ENCODE measurements around the gene ZNF841. TPM values are rescaled to one million over a fixed set of nuclear protein-coding genes. Genes with fewer than 3 reads are reported as not detected.

ZNF841 gene
- total and polyA plus RNA-seq, 2 of the 13 experiments (the other 11 are each of a cell fraction or from before 2014, with no cell fraction given), result 6.2 to 14.2 TPM

- TF ChIP-seq, protein P1, sequence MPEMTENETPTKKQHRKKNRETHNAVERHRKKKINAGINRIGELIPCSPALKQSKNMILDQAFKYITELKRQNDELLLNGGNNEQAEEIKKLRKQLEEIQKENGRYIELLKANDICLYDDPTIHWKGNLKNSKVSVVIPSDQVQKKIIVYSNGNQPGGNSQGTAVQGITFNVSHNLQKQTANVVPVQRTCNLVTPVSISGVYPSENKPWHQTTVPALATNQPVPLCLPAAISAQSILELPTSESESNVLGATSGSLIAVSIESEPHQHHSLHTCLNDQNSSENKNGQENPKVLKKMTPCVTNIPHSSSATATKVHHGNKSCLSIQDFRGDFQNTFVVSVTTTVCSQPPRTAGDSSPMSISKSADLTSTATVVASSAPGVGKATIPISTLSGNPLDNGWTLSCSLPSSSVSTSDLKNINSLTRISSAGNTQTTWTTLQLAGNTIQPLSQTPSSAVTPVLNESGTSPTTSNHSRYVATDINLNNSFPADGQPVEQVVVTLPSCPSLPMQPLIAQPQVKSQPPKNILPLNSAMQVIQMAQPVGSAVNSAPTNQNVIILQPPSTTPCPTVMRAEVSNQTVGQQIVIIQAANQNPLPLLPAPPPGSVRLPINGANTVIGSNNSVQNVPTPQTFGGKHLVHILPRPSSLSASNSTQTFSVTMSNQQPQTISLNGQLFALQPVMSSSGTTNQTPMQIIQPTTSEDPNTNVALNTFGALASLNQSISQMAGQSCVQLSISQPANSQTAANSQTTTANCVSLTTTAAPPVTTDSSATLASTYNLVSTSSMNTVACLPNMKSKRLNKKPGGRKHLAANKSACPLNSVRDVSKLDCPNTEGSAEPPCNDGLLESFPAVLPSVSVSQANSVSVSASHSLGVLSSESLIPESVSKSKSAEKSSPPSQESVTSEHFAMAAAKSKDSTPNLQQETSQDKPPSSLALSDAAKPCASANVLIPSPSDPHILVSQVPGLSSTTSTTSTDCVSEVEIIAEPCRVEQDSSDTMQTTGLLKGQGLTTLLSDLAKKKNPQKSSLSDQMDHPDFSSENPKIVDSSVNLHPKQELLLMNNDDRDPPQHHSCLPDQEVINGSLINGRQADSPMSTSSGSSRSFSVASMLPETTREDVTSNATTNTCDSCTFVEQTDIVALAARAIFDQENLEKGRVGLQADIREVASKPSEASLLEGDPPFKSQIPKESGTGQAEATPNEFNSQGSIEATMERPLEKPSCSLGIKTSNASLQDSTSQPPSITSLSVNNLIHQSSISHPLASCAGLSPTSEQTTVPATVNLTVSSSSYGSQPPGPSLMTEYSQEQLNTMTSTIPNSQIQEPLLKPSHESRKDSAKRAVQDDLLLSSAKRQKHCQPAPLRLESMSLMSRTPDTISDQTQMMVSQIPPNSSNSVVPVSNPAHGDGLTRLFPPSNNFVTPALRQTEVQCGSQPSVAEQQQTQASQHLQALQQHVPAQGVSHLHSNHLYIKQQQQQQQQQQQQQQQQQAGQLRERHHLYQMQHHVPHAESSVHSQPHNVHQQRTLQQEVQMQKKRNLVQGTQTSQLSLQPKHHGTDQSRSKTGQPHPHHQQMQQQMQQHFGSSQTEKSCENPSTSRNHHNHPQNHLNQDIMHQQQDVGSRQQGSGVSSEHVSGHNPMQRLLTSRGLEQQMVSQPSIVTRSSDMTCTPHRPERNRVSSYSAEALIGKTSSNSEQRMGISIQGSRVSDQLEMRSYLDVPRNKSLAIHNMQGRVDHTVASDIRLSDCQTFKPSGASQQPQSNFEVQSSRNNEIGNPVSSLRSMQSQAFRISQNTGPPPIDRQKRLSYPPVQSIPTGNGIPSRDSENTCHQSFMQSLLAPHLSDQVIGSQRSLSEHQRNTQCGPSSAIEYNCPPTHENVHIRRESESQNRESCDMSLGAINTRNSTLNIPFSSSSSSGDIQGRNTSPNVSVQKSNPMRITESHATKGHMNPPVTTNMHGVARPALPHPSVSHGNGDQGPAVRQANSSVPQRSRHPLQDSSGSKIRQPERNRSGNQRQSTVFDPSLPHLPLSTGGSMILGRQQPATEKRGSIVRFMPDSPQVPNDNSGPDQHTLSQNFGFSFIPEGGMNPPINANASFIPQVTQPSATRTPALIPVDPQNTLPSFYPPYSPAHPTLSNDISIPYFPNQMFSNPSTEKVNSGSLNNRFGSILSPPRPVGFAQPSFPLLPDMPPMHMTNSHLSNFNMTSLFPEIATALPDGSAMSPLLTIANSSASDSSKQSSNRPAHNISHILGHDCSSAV (CRISPR knock-in tag; IDR thresholded peaks at IDR 0.05; ENCODE audit: borderline replicate concordance), result no peak
- TF ChIP-seq HNF4G (IDR thresholded peaks at IDR 0.05; ENCODE audit: borderline replicate concordance, low read depth, low read length) (no peak), HNF4G (CRISPR knock-in tag; IDR thresholded peaks at IDR 0.05; ENCODE audit: borderline replicate concordance, low read depth) (no peak), RORA (CRISPR knock-in tag; IDR thresholded peaks at IDR 0.05) (no peak), ZNF414 (CRISPR knock-in tag; IDR thresholded peaks at IDR 0.05) (no peak), JARID2 (CRISPR knock-in tag; IDR thresholded peaks at IDR 0.05; ENCODE audit: insufficient replicate concordance) (no peak), ZNF431 (CRISPR knock-in tag; IDR thresholded peaks at IDR 0.05; ENCODE audit: borderline replicate concordance, low read depth) (no peak), ZFY (CRISPR knock-in tag; IDR thresholded peaks at IDR 0.05) (peak; percentile 64), ZNF251 (CRISPR knock-in tag; IDR thresholded peaks at IDR 0.05) (no peak), SNAPC2 (CRISPR knock-in tag; IDR thresholded peaks at IDR 0.05) (no peak)
- TF ChIP-seq, protein P2, sequence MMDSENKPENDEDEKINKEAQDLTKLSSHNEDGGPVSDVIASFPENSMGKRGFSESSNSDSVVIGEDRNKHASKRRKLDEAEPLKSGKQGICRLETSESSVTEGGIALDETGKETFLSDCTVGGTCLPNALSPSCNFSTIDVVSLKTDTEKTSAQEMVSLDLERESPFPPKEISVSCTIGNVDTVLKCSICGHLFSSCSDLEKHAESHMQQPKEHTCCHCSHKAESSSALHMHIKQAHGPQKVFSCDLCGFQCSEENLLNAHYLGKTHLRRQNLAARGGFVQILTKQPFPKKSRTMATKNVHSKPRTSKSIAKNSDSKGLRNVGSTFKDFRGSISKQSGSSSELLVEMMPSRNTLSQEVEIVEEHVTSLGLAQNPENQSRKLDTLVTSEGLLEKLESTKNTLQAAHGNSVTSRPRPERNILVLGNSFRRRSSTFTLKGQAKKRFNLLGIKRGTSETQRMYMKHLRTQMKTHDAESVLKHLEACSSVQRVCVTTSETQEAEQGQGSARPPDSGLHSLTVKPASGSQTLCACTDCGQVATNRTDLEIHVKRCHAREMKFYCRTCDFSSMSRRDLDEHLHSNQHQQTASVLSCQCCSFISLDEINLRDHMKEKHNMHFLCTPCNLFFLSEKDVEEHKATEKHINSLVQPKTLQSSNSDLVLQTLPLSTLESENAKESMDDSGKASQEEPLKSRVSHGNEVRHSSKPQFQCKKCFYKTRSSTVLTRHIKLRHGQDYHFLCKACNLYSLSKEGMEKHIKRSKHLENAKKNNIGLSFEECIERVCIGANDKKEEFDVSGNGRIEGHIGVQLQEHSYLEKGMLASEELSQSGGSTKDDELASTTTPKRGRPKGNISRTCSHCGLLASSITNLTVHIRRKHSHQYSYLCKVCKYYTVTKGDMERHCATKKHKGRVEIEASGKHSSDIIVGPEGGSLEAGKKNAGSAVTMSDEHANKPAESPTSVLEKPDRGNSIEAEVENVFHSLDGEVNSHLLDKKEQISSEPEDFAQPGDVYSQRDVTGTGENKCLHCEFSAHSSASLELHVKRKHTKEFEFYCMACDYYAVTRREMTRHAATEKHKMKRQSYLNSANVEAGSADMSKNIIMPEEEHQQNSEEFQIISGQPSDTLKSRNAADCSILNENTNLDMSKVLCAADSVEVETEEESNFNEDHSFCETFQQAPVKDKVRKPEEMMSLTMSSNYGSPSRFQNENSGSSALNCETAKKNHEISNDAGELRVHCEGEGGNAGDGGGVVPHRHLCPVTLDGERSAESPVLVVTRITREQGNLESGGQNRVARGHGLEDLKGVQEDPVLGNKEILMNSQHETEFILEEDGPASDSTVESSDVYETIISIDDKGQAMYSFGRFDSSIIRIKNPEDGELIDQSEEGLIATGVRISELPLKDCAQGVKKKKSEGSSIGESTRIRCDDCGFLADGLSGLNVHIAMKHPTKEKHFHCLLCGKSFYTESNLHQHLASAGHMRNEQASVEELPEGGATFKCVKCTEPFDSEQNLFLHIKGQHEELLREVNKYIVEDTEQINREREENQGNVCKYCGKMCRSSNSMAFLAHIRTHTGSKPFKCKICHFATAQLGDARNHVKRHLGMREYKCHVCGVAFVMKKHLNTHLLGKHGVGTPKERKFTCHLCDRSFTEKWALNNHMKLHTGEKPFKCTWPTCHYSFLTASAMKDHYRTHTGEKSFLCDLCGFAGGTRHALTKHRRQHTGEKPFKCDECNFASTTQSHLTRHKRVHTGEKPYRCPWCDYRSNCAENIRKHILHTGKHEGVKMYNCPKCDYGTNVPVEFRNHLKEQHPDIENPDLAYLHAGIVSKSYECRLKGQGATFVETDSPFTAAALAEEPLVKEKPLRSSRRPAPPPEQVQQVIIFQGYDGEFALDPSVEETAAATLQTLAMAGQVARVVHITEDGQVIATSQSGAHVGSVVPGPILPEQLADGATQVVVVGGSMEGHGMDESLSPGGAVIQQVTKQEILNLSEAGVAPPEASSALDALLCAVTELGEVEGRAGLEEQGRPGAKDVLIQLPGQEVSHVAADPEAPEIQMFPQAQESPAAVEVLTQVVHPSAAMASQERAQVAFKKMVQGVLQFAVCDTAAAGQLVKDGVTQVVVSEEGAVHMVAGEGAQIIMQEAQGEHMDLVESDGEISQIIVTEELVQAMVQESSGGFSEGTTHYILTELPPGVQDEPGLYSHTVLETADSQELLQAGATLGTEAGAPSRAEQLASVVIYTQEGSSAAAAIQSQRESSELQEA (CRISPR knock-in tag; IDR thresholded peaks at IDR 0.05; ENCODE audit: not compliant biosample characterization), result no peak
These were observed at the start of gene ZNF841 (continued) for GRCh38 chr19:52095172-52096014.

Measured in HepG2 (cell line).